Heart right ventricle (tissue), 16 donors: ENCODE measurements around the gene C2CD2. TPM values are rescaled to one million over a fixed set of nuclear protein-coding genes. Genes with fewer than 3 reads are reported as not detected.

ENCODE experiments used
- ATAC-seq, 8 donors: fragments of 200-7000 bp; cut with Tn5 transposase; one replicate each; pipeline ENCODE4 v1.9.1; 2020; ENCODE audit warnings: mild to moderate bottlenecking in 8 of 8, moderate library complexity in 8 of 8, moderate number of reproducible peaks in 1 of 8
- DNase-seq, 2 donors: peaks; one replicate each; pipeline ENCODE4 v3.0.0-alpha.2; 2020
- H3K27ac ChIP-seq, 10 donors: fragments of 200-600 bp; sonication (generic) in 2 of 10; one replicate each; pipeline versions ENCODE4 v1.5.0 to v1.8.0; 2020 to 2022; ENCODE audit warnings: mild to moderate bottlenecking in 3 of 10
- H3K27me3 ChIP-seq, 7 donors: fragments of 200-600 bp; one replicate each; pipeline ENCODE4 v1.8.0; 2021 to 2022; ENCODE audit warnings: mild to moderate bottlenecking in 2 of 7
- H3K36me3 ChIP-seq, 9 donors: fragments of 200-600 bp; sonication (generic) in 1 of 9; one replicate each; pipeline versions ENCODE4 v1.5.0 to v1.8.0; 2020 to 2022; ENCODE audit warnings: mild to moderate bottlenecking in 2 of 9
- H3K4me1 ChIP-seq, 9 donors: fragments of 200-600 bp; sonication (generic) in 1 of 9; one replicate each; pipeline versions ENCODE4 v1.5.0 to v1.8.0; 2020 to 2022; ENCODE audit warnings: mild to moderate bottlenecking in 4 of 9
- H3K4me3 ChIP-seq, 10 donors: fragments of 200-600 bp; sonication (generic) in 2 of 10; one replicate each; pipeline versions ENCODE4 v1.5.0 to v1.8.0; 2020 to 2022; ENCODE audit warnings: mild to moderate bottlenecking in 7 of 10, moderate library complexity in 2 of 10
- H3K9me3 ChIP-seq, 11 donors: fragments of 200-600 bp in 10 of 11; sonication (generic) in 2 of 11; one replicate each; pipeline versions ENCODE4 v1.5.0 to v1.8.0; 2013 to 2022; ENCODE audit warnings: mild to moderate bottlenecking in 2 of 11, control low read depth in 1 of 11, moderate library complexity in 1 of 11
- WGBS, 2 donors: extraction: QIAGEN DNeasy Blood & Tissue Kit; methylation state at CpG; one replicate each; pipeline ENCODE4 v1.1.7; 2013; ENCODE audit warnings: inconsistent platforms in 1 of 2; 5-methylcytosine and 5-hydroxymethylcytosine counted together
- intact Hi-C, 10 donors: fragments of 100-400 bp; cut with DNase I; formaldehyde crosslinking; loops; one replicate each; pipeline versions ENCODE4 v1.11.1 to v1.14.2; 2022
- polyA plus RNA-seq, 2 donors: library from polyadenylated mRNA; stranded (reverse); fragments of 200-250 nt; gene quantifications; one replicate each; pipeline ENCODE4 v1.2.3, GENCODE V29; 2013
- total RNA-seq, 10 donors: library from RNA; stranded (reverse); fragmentation: NEBNext Ultra II Directional in 3 of 10; extraction: Animal tissue kit (Norgen Biotek cat#: 25700) in 3 of 10; gene quantifications; one replicate each; pipeline versions ENCODE4 v1.2.1 to v1.2.4, GENCODE V29; 2021 to 2023
- TF ChIP-seq, protein P1 (sequence below), 9 donors: fragments of 200-600 bp; sonication (generic) in 2 of 9; IDR thresholded peaks; one replicate each; pipeline versions ENCODE4 v1.5.0 to v1.8.0; 2021 to 2022; ENCODE audit warnings: antibody characterized with exemption in 9 of 9, mild to moderate bottlenecking in 5 of 9, moderate library complexity in 1 of 9
- donor health status: Arrhythmogenic right ventricular cardiomyopathy.
- donor health status: ischemic (EF 13 %, LVEDD 7.1; RV severe dilation, severe dysfunction).
- donor health status: healthy with polysubstance abuse.
- donor health status: DM: no; HTN: yes; CAD: no.
- donor health status: DM: no; HTN: no; CAD: no.
- donor health status: ischemic (EF 25% LVEDD 6.9; RV normal size, moderate dysfunction).
- donor health status: ischemic (EF 25% LVEDD 5.7; RV mildly dilated, moderate dysfunction).
- donor health status: healthy.
- donor health status: DM: yes; HTN: yes; CAD: no.
- donor health status: Ischemic cardiomyopathy.
- donor health status: ischemic (EF 35%, LVEDD 5.7; RV mildly dilated, moderate dysfunction).
- donor health status: nonischemic (EF 11% LVEDD 7.7; RV severe dilation, severe dysfunction).
- donor health status: DM: yes; HTN: yes; CAD: no.
- donor health status: PGD.
- donor health status: ischemic (EF 29% LVEDD 5.4; RV normal size, mild dysfunction).
- donor health status: nonischemic (EF 23%, LVEDD 6.1; RV moderate dilation, normal function).

C2CD2 gene
- total and polyA plus RNA-seq, 12 donors, result 4.5 to 11.1 (median 6.6) TPM

DNA sequence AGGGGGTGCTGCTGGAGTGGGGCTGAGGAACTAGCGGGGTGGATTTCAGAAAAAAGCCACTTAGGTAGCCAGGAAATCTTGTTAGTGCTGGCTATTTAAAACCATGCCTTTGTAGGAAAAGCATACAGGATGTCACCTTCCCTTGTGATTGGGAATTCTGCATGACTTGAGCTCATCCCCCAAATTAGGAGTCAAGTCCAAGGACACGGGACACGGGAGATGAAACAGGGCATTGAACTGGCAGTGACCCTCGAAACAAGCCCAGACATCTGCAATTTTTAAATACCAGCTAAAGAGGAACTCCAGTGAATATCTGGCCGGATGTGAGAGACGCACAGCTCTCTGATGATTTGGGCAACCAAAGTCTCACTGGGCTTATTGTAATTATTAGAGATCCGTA lies 32.8 kb downstream of the C2CD2 start:
- intact Hi-C loops, result no loop called here

DNA sequence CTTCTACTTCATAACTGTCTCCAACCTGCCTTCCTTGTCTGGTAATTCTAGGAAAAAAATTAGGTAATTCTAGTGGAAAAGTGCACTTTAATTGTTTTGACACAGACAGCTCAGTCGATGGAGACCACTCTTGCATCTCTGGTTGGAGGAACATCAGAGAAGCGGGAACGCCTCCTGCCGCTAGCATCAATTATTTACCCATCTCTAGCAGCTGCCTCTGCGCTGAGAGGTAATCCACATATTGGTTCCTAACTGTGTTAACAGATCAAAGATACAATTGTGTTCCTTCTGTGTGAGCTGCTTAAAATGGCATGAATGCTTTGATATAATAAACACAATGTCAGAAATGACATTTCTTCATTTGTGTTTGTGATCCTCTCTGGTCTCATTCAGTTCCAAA lies 33.3 kb downstream of the C2CD2 start:
- DNase-seq (no peak), ATAC-seq (no peak)
- WGBS, 2 donors, result 84 to 89% methylated on average over 5 of the region's 5 CpGs
- H3K9me3 ChIP-seq, result no peaks in the 10 kb centered on the region
- peaks cover 2 to 53% (median 39%) of the 10 kb centered on the region in 9 donors for H3K4me1 ChIP-seq
- intact Hi-C loops, result no loop called here
- no peaks in the 10 kb centered on the region for H3K27me3 ChIP-seq
- no peak overlapping the region for H3K4me3 ChIP-seq
- TF ChIP-seq, protein P1, sequence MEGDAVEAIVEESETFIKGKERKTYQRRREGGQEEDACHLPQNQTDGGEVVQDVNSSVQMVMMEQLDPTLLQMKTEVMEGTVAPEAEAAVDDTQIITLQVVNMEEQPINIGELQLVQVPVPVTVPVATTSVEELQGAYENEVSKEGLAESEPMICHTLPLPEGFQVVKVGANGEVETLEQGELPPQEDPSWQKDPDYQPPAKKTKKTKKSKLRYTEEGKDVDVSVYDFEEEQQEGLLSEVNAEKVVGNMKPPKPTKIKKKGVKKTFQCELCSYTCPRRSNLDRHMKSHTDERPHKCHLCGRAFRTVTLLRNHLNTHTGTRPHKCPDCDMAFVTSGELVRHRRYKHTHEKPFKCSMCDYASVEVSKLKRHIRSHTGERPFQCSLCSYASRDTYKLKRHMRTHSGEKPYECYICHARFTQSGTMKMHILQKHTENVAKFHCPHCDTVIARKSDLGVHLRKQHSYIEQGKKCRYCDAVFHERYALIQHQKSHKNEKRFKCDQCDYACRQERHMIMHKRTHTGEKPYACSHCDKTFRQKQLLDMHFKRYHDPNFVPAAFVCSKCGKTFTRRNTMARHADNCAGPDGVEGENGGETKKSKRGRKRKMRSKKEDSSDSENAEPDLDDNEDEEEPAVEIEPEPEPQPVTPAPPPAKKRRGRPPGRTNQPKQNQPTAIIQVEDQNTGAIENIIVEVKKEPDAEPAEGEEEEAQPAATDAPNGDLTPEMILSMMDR (IDR thresholded peaks at IDR 0.05), result no peak
- H3K36me3 ChIP-seq, result peaks cover 0 to 38% (median 23%) of the 10 kb centered on the region in 9 donors
- peak overlapping the region in 2 of 10 donors; percentile 9 to 89 for H3K27ac ChIP-seq

More for the DNA sequence above, 32.8 kb downstream of the C2CD2 start:
- no peaks in the 10 kb centered on the region for H3K27me3 ChIP-seq
- H3K4me3 ChIP-seq, result no peak overlapping the region
- ATAC-seq (peak in 1 of 8 donors; percentile 13), DNase-seq (no peak)
- TF ChIP-seq, protein P1 (IDR thresholded peaks at IDR 0.05), result no peak
- H3K4me1 ChIP-seq, result peaks cover 6 to 59% (median 45%) of the 10 kb centered on the region in 9 donors
- peak overlapping the region in 5 of 10 donors; percentile 5 to 89 (median 17) for H3K27ac ChIP-seq
- H3K9me3 ChIP-seq, result no peaks in the 10 kb centered on the region
- 37 to 51% methylated on average over 7 of the region's 7 CpGs for WGBS, 2 donors
- H3K36me3 ChIP-seq, result peaks cover 0 to 32% (median 18%) of the 10 kb centered on the region in 9 donors

DNA sequence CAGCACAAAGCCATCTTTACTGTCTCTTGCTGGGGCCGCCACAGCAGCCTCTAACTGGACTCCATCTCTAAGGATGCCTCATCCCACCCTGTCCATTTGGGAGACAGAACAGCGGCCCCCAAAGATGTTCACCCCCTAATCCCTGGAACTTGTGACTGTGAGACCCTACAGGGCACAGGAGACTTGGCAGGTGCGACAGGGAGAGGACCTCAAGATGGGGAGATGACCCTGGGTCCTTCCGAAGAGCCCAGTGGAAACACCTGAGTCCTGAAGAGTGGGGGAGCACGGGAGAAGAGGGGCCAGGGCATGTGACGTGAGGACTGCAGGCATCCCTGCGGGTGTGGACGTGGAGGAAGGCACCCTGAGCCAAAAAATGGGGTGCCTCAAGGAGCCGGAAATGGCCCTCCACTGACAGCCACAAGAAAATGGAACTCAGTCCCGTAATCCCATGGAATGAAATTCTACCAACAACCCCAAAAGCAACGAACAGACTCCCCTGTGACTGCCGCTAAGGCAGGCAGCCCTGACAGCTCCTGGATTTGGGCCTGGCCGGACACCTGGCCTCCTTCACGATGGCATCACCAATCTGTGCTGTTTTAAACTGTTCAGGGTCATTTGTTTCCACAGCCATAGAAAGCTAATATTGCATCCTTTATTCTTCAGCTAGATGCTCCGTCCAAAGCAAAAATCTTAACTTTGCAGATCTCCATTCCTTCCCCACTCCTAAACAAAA lies 34.0 kb downstream of the C2CD2 start:
- intact Hi-C loops, result no loop called here
- no peaks in the 10 kb centered on the region for H3K9me3 ChIP-seq

DNA sequence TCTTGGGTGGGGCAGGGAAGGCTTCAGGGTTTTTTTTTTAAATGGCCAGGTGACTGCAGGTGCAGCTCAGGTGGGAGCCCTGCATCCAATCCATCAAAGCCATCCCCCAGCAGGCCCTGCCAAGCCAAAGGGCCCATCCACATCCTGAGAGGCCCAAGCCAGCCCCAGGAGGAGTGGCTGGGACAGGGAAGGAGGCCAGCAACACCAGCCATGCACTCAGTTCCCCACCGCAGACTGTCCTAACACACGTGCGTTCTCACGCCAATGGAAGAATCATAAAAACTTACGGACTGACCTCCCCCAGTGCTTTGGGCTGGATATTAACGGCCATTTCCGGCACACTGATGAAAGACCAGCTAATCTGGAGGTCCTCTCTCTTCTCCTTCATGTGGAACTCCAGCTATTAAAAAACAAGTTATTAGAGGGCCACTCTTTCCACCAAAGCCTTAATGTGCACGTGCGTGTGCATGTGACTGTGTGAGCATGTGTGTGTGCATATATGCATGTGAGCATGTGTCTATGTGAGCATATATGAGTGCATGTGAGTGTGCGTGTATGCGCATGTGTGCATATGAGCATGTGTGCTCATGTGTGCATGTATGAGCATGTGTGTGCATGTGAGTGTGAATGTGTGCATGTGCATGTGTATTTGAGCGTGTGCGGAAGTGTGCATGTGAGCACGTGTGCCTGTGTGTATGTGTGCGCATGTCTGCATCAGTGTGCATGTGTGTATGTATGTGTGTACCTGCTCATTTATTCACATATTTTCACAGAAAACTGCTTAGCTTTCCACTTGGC lies 35.1 kb downstream of the C2CD2 start:
- no peak overlapping the region for H3K4me3 ChIP-seq
- TF ChIP-seq, protein P1 (IDR thresholded peaks at IDR 0.05), result no peak
- H3K27me3 ChIP-seq, result no peaks in the 10 kb centered on the region
- H3K36me3 ChIP-seq, result peaks cover 0 to 55% (median 25%) of the 10 kb centered on the region in 9 donors
- H3K27ac ChIP-seq, result no peak overlapping the region
- intact Hi-C loops, result no loop called here
- peaks cover 0 to 38% (median 23%) of the 10 kb centered on the region in 9 donors for H3K4me1 ChIP-seq
- no peak for ATAC-seq
- no peak for DNase-seq
- WGBS, 2 donors, result 95% methylated on average over 15 of the region's 15 CpGs
- H3K9me3 ChIP-seq, result no peaks in the 10 kb centered on the region

More for the DNA sequence above, 34.0 kb downstream of the C2CD2 start:
- no peaks in the 10 kb centered on the region for H3K27me3 ChIP-seq
- no peak overlapping the region for H3K27ac ChIP-seq
- TF ChIP-seq, protein P1 (IDR thresholded peaks at IDR 0.05), result no peak
- peaks cover 0 to 47% (median 33%) of the 10 kb centered on the region in 9 donors for H3K4me1 ChIP-seq
- 94 to 96% methylated on average over 15 of the region's 15 CpGs for WGBS, 2 donors
- DNase-seq (no peak), ATAC-seq (no peak)
- peaks cover 0 to 44% (median 25%) of the 10 kb centered on the region in 9 donors for H3K36me3 ChIP-seq
- no peak overlapping the region for H3K4me3 ChIP-seq
